ENCODE measurements around the gene CHRM2. TPM values are rescaled to one million over a fixed set of nuclear protein-coding genes. Genes with fewer than 3 reads are reported as not detected.

The CHRM2 gene
- total and polyA plus RNA-seq, 2 donors (not counting 1 experiment from before 2014, with no cell fraction given) = 7.9 to 47.1 TPM

- Histone ChIP-seq H3K36me3 (ENCODE audit: control insufficient read depth, insufficient read depth, low read length) (no peaks in the 10 kb centered on the region), H4K20me1 (ENCODE audit: control insufficient read depth, extremely low read depth, insufficient read depth, low read length) (no peaks in the 10 kb centered on the region), H3K4me1 (ENCODE audit: control insufficient read depth, extremely low read depth, insufficient read depth, low read length) (peaks cover 10% of the 10 kb centered on the region), H3K9ac (ENCODE audit: insufficient read depth, low read length) (no peak overlapping the region), H3K27ac (ENCODE audit: insufficient read depth, low read length) (no peak overlapping the region), H3K27me3 (ENCODE audit: control insufficient read depth, insufficient read depth, low read length) (no peaks in the 10 kb centered on the region), H3K4me3 (replicated peaks in 1 of 4; ENCODE audit: control extremely low read depth in 1 of 4, insufficient read depth in 1 of 4, low read depth in 3 of 4, low read length in 4 of 4) (no peak overlapping the region), H2AFZ (ENCODE audit: low read length) (no peak overlapping the region), H3K4me2 (ENCODE audit: extremely low read depth, insufficient read depth, low read length) (no peak overlapping the region), H3K79me2 (ENCODE audit: control insufficient read depth, insufficient read depth, low read length) (no peaks in the 10 kb centered on the region), H3K9me3 (ENCODE audit: control insufficient read depth, insufficient read depth, low read depth, low read length) (no peaks in the 10 kb centered on the region)
- TF ChIP-seq EZH2 (IDR thresholded peaks at IDR 0.05; ENCODE audit: low read length, missing control alignments) (no peak), CTCF (conservative IDR thresholded peaks at IDR 0.05 in 1 of 2, IDR thresholded peaks at IDR 0.05 in 1 of 2; ENCODE audit: low read depth in 1 of 2, low read length in 2 of 2) (no peak)
- peak; percentile 35 to 57 for DNase-seq (ENCODE audit: low read depth in 2 of 2)
Observed at GRCh38 chr7:137001041-137001440, 132.6 kb downstream of the CHRM2 start.

GRCh38 chr7:137001478-137001877 is 133.0 kb downstream of the CHRM2 start:
- Histone ChIP-seq H3K4me2 (ENCODE audit: extremely low read depth, insufficient read depth, low read length) (no peak overlapping the region), H3K36me3 (ENCODE audit: control insufficient read depth, insufficient read depth, low read length) (no peaks in the 10 kb centered on the region), H3K4me3 (replicated peaks in 1 of 4; ENCODE audit: control extremely low read depth in 1 of 4, insufficient read depth in 1 of 4, low read depth in 3 of 4, low read length in 4 of 4) (no peak overlapping the region), H4K20me1 (ENCODE audit: control insufficient read depth, extremely low read depth, insufficient read depth, low read length) (no peaks in the 10 kb centered on the region), H2AFZ (ENCODE audit: low read length) (no peak overlapping the region), H3K27ac (ENCODE audit: insufficient read depth, low read length) (no peak overlapping the region), H3K9ac (ENCODE audit: insufficient read depth, low read length) (no peak overlapping the region), H3K27me3 (ENCODE audit: control insufficient read depth, insufficient read depth, low read length) (no peaks in the 10 kb centered on the region), H3K79me2 (ENCODE audit: control insufficient read depth, insufficient read depth, low read length) (no peaks in the 10 kb centered on the region), H3K4me1 (ENCODE audit: control insufficient read depth, extremely low read depth, insufficient read depth, low read length) (peaks cover 10% of the 10 kb centered on the region), H3K9me3 (ENCODE audit: control insufficient read depth, insufficient read depth, low read depth, low read length) (no peaks in the 10 kb centered on the region)
- DNase-seq (ENCODE audit: low read depth in 2 of 2) = no peak
- TF ChIP-seq CTCF (conservative IDR thresholded peaks at IDR 0.05 in 1 of 2, IDR thresholded peaks at IDR 0.05 in 1 of 2; ENCODE audit: low read depth in 1 of 2, low read length in 2 of 2) (no peak), EZH2 (IDR thresholded peaks at IDR 0.05; ENCODE audit: low read length, missing control alignments) (no peak)

GRCh38 chr7:137003086-137003485 is 134.6 kb downstream of the CHRM2 start:
- TF ChIP-seq EZH2 (IDR thresholded peaks at IDR 0.05; ENCODE audit: low read length, missing control alignments) (no peak), CTCF (conservative IDR thresholded peaks at IDR 0.05 in 1 of 2, IDR thresholded peaks at IDR 0.05 in 1 of 2; ENCODE audit: low read depth in 1 of 2, low read length in 2 of 2) (no peak)
- no peak overlapping the region for H3K4me3 ChIP-seq (replicated peaks in 1 of 4; ENCODE audit: control extremely low read depth in 1 of 4, insufficient read depth in 1 of 4, low read depth in 3 of 4, low read length in 4 of 4)
- no peak overlapping the region for H2AFZ ChIP-seq (ENCODE audit: low read length)
- no peak for DNase-seq (ENCODE audit: low read depth in 2 of 2)
- H3K27ac ChIP-seq (ENCODE audit: insufficient read depth, low read length) = no peak overlapping the region
- peaks cover 19% of the 10 kb centered on the region for H3K4me1 ChIP-seq (ENCODE audit: control insufficient read depth, extremely low read depth, insufficient read depth, low read length)
- no peaks in the 10 kb centered on the region for H4K20me1 ChIP-seq (ENCODE audit: control insufficient read depth, extremely low read depth, insufficient read depth, low read length)
- no peaks in the 10 kb centered on the region for H3K36me3 ChIP-seq (ENCODE audit: control insufficient read depth, insufficient read depth, low read length)
- H3K9me3 ChIP-seq (ENCODE audit: control insufficient read depth, insufficient read depth, low read depth, low read length) = no peaks in the 10 kb centered on the region
- H3K27me3 ChIP-seq (ENCODE audit: control insufficient read depth, insufficient read depth, low read length) = no peaks in the 10 kb centered on the region
- H3K4me2 ChIP-seq (ENCODE audit: extremely low read depth, insufficient read depth, low read length) = no peak overlapping the region
- no peak overlapping the region for H3K9ac ChIP-seq (ENCODE audit: insufficient read depth, low read length)
- H3K79me2 ChIP-seq (ENCODE audit: control insufficient read depth, insufficient read depth, low read length) = no peaks in the 10 kb centered on the region
